K562 (cell line): ENCODE results near the gene SERPINH1. TPM values are rescaled to one million over a fixed set of nuclear protein-coding genes. Genes with fewer than 3 reads are reported as not detected.

Experiments used
- CUX1 ChIP-seq: fragments of 200-800 bp; sonication (Bioruptor generic); IDR thresholded peaks from 2 replicates; pipeline ENCODE4 v1.6.1; 2016; ENCODE audit warnings: missing genetic modification characterization, missing compliant biosample characterization
- EP400 ChIP-seq: fragments of 450-650 bp; IDR thresholded peaks from 2 replicates; pipeline ENCODE4 v1.6.1; 2017; ENCODE audit warnings: antibody characterized with exemption, mild to moderate bottlenecking, moderate library complexity
- MCM5 ChIP-seq: fragments of 450-650 bp; IDR thresholded peaks from 2 replicates; pipeline ENCODE4 v1.6.1; 2016; ENCODE audit warnings: low read depth
- RHOXF2B ChIP-seq: fragments of 250-450 bp; sonication (Bioruptor Pico); conservative IDR thresholded peaks from 2 replicates; pipeline ENCODE4 v1.5.1; 2021
- polyA plus RNA-seq, 8 experiments: library from polyadenylated mRNA; depleted of rRNA in 4 of 8; stranded (reverse) in 5 of 8; unstranded in 3 of 8; fragments of >200 nt; fragmentation: Nextera tagmentation in 2 of 8; fragmentation: Illumina TruSeq in 1 of 8; extraction: Ambion mirVana in 2 of 8; extraction: Trizol in 1 of 8; gene quantifications; 2 replicates each; pipeline versions ENCODE4 v1.2.1 to v1.2.3, GENCODE V29; 2011 to 2014; ENCODE audit warnings: inconsistent platforms in 1 of 8, missing spikeins in 1 of 8
- total RNA-seq, 7 experiments: library from RNA; depleted of rRNA in 6 of 7; stranded (reverse); fragments of >200 nt in 6 of 7; fragmentation: Illumina TruSeq in 2 of 7; extraction: Trizol in 2 of 7; gene quantifications; 2 replicates each; pipeline versions ENCODE4 v1.2.1 to v1.2.3, GENCODE V29; 2011 to 2021; ENCODE audit warnings: low replicate concordance in 1 of 7
- TF ChIP-seq, protein P1 (sequence below), 2 experiments: fragments of 450-650 bp; formaldehyde crosslinking in 1 of 2; IDR thresholded peaks; 2 replicates each; pipeline versions ENCODE4 v1.4.0 to v1.6.1; 2014 to 2020; ENCODE audit warnings: mild to moderate bottlenecking in 2 of 2, borderline replicate concordance in 1 of 2, low read depth in 1 of 2
- TF ChIP-seq, protein P2 (sequence below): fragments of 250-450 bp; sonication (Bioruptor Pico); IDR thresholded peaks from 2 replicates; pipeline ENCODE4 v1.5.0; 2021; ENCODE audit warnings: mild to moderate bottlenecking, moderate library complexity
- TF ChIP-seq, protein P3 (sequence below): sonication (generic); formaldehyde crosslinking; IDR thresholded peaks from 2 replicates; pipeline ENCODE4 v1.8.1; 2022; ENCODE audit warnings: missing genetic modification reagents

SERPINH1 gene
- total and polyA plus RNA-seq, 9 of the 15 experiments (the other 6 are each of a cell fraction or from before 2014, with no cell fraction given): 2.8 to 106 (median 67.9) TPM

- TF ChIP-seq, protein P1, sequence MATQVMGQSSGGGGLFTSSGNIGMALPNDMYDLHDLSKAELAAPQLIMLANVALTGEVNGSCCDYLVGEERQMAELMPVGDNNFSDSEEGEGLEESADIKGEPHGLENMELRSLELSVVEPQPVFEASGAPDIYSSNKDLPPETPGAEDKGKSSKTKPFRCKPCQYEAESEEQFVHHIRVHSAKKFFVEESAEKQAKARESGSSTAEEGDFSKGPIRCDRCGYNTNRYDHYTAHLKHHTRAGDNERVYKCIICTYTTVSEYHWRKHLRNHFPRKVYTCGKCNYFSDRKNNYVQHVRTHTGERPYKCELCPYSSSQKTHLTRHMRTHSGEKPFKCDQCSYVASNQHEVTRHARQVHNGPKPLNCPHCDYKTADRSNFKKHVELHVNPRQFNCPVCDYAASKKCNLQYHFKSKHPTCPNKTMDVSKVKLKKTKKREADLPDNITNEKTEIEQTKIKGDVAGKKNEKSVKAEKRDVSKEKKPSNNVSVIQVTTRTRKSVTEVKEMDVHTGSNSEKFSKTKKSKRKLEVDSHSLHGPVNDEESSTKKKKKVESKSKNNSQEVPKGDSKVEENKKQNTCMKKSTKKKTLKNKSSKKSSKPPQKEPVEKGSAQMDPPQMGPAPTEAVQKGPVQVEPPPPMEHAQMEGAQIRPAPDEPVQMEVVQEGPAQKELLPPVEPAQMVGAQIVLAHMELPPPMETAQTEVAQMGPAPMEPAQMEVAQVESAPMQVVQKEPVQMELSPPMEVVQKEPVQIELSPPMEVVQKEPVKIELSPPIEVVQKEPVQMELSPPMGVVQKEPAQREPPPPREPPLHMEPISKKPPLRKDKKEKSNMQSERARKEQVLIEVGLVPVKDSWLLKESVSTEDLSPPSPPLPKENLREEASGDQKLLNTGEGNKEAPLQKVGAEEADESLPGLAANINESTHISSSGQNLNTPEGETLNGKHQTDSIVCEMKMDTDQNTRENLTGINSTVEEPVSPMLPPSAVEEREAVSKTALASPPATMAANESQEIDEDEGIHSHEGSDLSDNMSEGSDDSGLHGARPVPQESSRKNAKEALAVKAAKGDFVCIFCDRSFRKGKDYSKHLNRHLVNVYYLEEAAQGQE (IDR thresholded peaks at IDR 0.05; ENCODE audit: borderline replicate concordance): no peak
- TF ChIP-seq, protein P1 (CRISPR knock-in tag; IDR thresholded peaks at IDR 0.05; ENCODE audit: low read depth): no peak
- TF ChIP-seq RHOXF2B (CRISPR knock-in tag): no peak
- TF ChIP-seq, protein P2, sequence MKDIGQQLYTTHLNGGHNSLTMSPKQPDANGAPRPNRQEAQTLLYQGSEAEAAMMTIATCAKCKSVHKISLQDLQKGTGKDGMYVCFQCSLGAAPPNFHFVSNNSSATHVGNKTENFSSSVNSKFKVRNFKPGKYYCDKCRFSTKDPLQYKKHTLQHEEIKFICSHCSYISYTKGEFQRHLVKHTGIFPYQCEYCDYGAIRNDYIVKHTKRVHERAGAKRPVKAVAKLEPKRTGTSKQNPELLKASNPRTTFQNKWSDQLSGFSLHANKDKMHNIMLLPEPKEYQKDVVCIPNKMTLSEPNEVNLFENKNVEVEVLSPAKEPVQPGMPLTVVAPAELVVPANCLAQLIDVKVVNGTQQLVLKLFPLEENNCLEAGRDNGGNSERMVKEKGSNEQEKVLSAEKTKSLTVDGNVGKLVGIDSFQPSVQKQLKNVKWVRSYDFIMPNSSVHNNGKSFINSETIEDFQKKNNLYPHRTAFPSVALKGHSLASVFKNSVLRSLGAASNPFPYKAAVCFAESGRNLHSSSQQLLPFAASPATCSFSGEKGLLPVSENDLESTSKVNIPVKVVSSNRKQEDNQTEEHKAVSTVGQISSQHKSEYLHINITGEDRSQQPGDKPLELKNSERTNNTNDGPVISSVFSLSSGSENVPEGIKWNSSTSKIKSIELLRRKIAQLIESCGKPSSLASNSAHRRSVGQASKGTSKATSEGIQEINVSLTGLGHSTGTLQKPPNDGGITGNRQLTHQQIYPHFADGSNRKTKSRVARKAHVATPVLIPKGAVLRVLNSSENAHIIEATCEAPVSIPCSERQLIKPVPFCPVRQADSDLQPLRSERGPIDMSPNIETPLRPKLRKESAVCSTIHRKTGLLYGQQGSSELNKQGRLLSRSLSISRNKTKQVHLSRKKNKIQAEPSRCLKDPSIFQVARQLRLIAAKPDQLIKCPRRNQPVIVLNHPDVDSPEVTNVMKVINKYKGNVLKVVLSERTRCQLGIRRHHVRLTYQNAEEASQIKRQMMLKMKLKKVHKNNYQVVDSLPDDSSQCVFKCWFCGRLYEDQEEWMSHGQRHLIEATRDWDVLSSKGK (CRISPR knock-in tag): no peak
- peak; percentile 94 for TF ChIP-seq EP400
- TF ChIP-seq, protein P3, sequence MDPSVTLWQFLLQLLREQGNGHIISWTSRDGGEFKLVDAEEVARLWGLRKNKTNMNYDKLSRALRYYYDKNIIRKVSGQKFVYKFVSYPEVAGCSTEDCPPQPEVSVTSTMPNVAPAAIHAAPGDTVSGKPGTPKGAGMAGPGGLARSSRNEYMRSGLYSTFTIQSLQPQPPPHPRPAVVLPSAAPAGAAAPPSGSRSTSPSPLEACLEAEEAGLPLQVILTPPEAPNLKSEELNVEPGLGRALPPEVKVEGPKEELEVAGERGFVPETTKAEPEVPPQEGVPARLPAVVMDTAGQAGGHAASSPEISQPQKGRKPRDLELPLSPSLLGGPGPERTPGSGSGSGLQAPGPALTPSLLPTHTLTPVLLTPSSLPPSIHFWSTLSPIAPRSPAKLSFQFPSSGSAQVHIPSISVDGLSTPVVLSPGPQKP: no peak
- TF ChIP-seq CUX1 (CRISPR knock-in tag): no peak
- TF ChIP-seq MCM5: no peak
Measured at GRCh38 chr11:75554258-75555022, 7.6 kb upstream of the SERPINH1 start (continued).
